OCI-LY7 (cell line): ENCODE data around the gene RET. TPM values are rescaled to one million over a fixed set of nuclear protein-coding genes. Genes with fewer than 3 reads are reported as not detected.

Experiments
- BruUV-seq: library from RNA; stranded (reverse); fragments of 400-500 nt; replicated peaks from 2 replicates; lab custom pipeline; 2021; lab: Mats Ljungman, UMichigan
- CTCF ChIA-PET: fragments of 300-600 bp; sonication (Branson Sonifier 250); formaldehyde crosslinking; loops from one replicate; lab custom pipeline; 2022; ENCODE audit warnings: antibody characterized with exemption; ENCODE audit not compliant: unreplicated experiment; lab: Charles Lee
- POLR2A ChIA-PET: fragments of 300-600 bp; sonication (Branson Sonifier 250); formaldehyde crosslinking; loops from one replicate; lab custom pipeline; 2022; ENCODE audit warnings: antibody characterized with exemption; lab: Charles Lee
- DNase-seq: peaks from one replicate; pipeline ENCODE4 v3.0.0-alpha.2; 2015; ENCODE audit warnings: low spot score
- H2AFZ ChIP-seq: fragments of 200-600 bp; sonication (generic), shearing (Covaris generic); 2 replicates; pipeline ENCODE4 v1.6.1; 2014; ENCODE audit warnings: mild to moderate bottlenecking, antibody characterized with exemption, low read length, moderate library complexity
- H3K27ac ChIP-seq: fragments of 200-600 bp; sonication (generic); 2 replicates; pipeline ENCODE4 v1.5.1; 2014; ENCODE audit warnings: mixed run types, low read depth, mild to moderate bottlenecking, moderate library complexity, low read length, inconsistent platforms; ENCODE audit not compliant: poor library complexity, severe bottlenecking
- H3K36me3 ChIP-seq: fragments of 200-600 bp; sonication (generic); 2 replicates; pipeline ENCODE4 v1.6.1; 2014; ENCODE audit warnings: mild to moderate bottlenecking, antibody characterized with exemption, low read length, moderate library complexity, mixed read lengths; ENCODE audit not compliant: insufficient read depth
- H3K4me1 ChIP-seq: fragments of 200-600 bp; sonication (generic); 2 replicates; pipeline ENCODE4 v1.5.1; 2014; ENCODE audit warnings: mild to moderate bottlenecking, low read length; ENCODE audit not compliant: insufficient read depth, poor library complexity, severe bottlenecking
- H3K4me2 ChIP-seq: fragments of 200-600 bp; sonication (generic); 2 replicates; pipeline ENCODE4 v1.6.1; 2014; ENCODE audit warnings: mild to moderate bottlenecking, low read length
- H3K4me3 ChIP-seq: fragments of 200-600 bp; sonication (generic); 2 replicates; pipeline ENCODE4 v1.5.1; 2014; ENCODE audit warnings: mild to moderate bottlenecking, low read depth, low read length; ENCODE audit not compliant: poor library complexity, severe bottlenecking
- H3K79me2 ChIP-seq: fragments of 200-600 bp; sonication (generic); 2 replicates; pipeline ENCODE4 v1.6.1; 2016; ENCODE audit warnings: low read depth, mild to moderate bottlenecking, low read length, moderate library complexity, mixed read lengths; ENCODE audit not compliant: insufficient read depth
- H3K9me2 ChIP-seq: fragments of 200-600 bp; sonication (generic); 2 replicates; pipeline ENCODE4 v1.6.1; 2016; ENCODE audit warnings: mild to moderate bottlenecking, low read length, mixed read lengths; ENCODE audit not compliant: insufficient read depth
- H3K9me3 ChIP-seq: fragments of 200-600 bp; sonication (generic); 2 replicates; pipeline ENCODE4 v1.6.1; 2014; ENCODE audit warnings: mild to moderate bottlenecking, mixed run types, low read length, mixed read lengths
- H4K20me1 ChIP-seq: fragments of 200-600 bp; sonication (generic); 2 replicates; pipeline ENCODE4 v1.6.1; 2014; ENCODE audit warnings: mild to moderate bottlenecking, antibody characterized with exemption, low read length, moderate library complexity, mixed read lengths; ENCODE audit not compliant: insufficient read depth
- CTCF ChIP-seq: fragments of 200-600 bp; sonication (generic); conservative IDR thresholded peaks from 2 replicates; pipeline ENCODE4 v1.5.1; 2014; ENCODE audit warnings: mild to moderate bottlenecking, antibody characterized with exemption, low read length, moderate library complexity, mixed read lengths
- EZH2phosphoT487 ChIP-seq: fragments of 200-600 bp; sonication (generic); IDR thresholded peaks from 2 replicates; pipeline ENCODE4 v1.6.1; 2018; ENCODE audit warnings: low read depth, borderline replicate concordance, mild to moderate bottlenecking, mixed run types, antibody characterized with exemption, low read length, moderate library complexity, mixed read lengths
- intact Hi-C: fragments of 100-400 bp; cut with micrococcal nuclease; formaldehyde crosslinking; loops from one replicate; pipeline ENCODE4 v1.10.0; 2022; ENCODE audit not compliant: unreplicated experiment
- total RNA-seq, 2 experiments: library from RNA; depleted of rRNA in 1 of 2; stranded (reverse); fragments of >200 nt in 1 of 2; shearing (Covaris generic) in 1 of 2; gene quantifications; 2 replicates each; pipeline ENCODE4 v1.2.3, GENCODE V29; 2014 to 2022

The RET gene
- total RNA-seq, 2 experiments from 2014 or later = 0.06 TPM; not detected in 1

GRCh38 chr10:43174969-43175368 is 98.1 kb downstream of the RET start:
- peaks cover 92% of the 10 kb centered on the region for H3K36me3 ChIP-seq
- CTCF ChIA-PET = no interaction called here

GRCh38 chr10:43176271-43176670 is 99.4 kb downstream of the RET start:
- H3K36me3 ChIP-seq = peaks cover 94% of the 10 kb centered on the region
- TF ChIP-seq CTCF = no peak
- TF ChIP-seq EZH2phosphoT487 = no peak

More at GRCh38 chr10:43174969-43175368, 98.1 kb downstream of the RET start:
- H4K20me1 ChIP-seq = no peaks in the 10 kb centered on the region
- no peak overlapping the region for H3K4me3 ChIP-seq
- no TSS peak for BruUV-seq
- H2AFZ ChIP-seq = no peak overlapping the region
- no peaks in the 10 kb centered on the region for H3K4me1 ChIP-seq
- no peak for DNase-seq
- H3K9me3 ChIP-seq = peaks cover 7% of the 10 kb centered on the region; the same call in 1 of the 2 replicates
- H3K79me2 ChIP-seq = no peaks in the 10 kb centered on the region
- POLR2A ChIA-PET = interaction anchor here (1.1 kb wide), 1 partner anchor 10 kb away, joined by 3 read pairs; no protein-coding TSS in a partner anchor
- no peak overlapping the region for H3K27ac ChIP-seq
- H3K9me2 ChIP-seq = no peaks in the 10 kb centered on the region
- TF ChIP-seq CTCF (no peak), EZH2phosphoT487 (no peak)
- intact Hi-C loops = no loop called here
- H3K4me2 ChIP-seq = no peak overlapping the region

GRCh38 chr10:43177595-43177994 is 100.7 kb downstream of the RET start:
- peaks cover 93% of the 10 kb centered on the region for H3K36me3 ChIP-seq

More at GRCh38 chr10:43176271-43176670, 99.4 kb downstream of the RET start:
- POLR2A ChIA-PET = interaction anchor here (0.6 to 0.8 kb wide), 3 partner anchors 16 to 132 kb away, joined by 3 read pairs; no protein-coding TSS in a partner anchor
- Histone ChIP-seq H4K20me1 (no peaks in the 10 kb centered on the region), H3K27ac (no peak overlapping the region), H3K9me2 (no peaks in the 10 kb centered on the region), H3K4me2 (no peak overlapping the region), H3K4me3 (no peak overlapping the region), H2AFZ (no peak overlapping the region), H3K4me1 (no peaks in the 10 kb centered on the region), H3K9me3 (peaks cover 7% of the 10 kb centered on the region; the same call in 1 of the 2 replicates), H3K79me2 (no peaks in the 10 kb centered on the region)
- CTCF ChIA-PET = no interaction called here
- intact Hi-C loops = no loop called here
- DNase-seq = no peak
- BruUV-seq = no TSS peak

More at GRCh38 chr10:43177595-43177994, 100.7 kb downstream of the RET start:
- peaks cover 7% of the 10 kb centered on the region; the same call in 1 of the 2 replicates for H3K9me3 ChIP-seq
- DNase-seq = no peak
- CTCF ChIA-PET = no interaction called here
- no peak overlapping the region for H3K27ac ChIP-seq
- H3K9me2 ChIP-seq = no peaks in the 10 kb centered on the region
- BruUV-seq = no TSS peak
- H3K79me2 ChIP-seq = no peaks in the 10 kb centered on the region
- no peaks in the 10 kb centered on the region for H3K4me1 ChIP-seq
- intact Hi-C loops = no loop called here
- no peak for TF ChIP-seq EZH2phosphoT487
- TF ChIP-seq CTCF = no peak
- no peak overlapping the region for H3K4me2 ChIP-seq
- no peak overlapping the region for H3K4me3 ChIP-seq
- no peaks in the 10 kb centered on the region for H4K20me1 ChIP-seq
- no peak overlapping the region for H2AFZ ChIP-seq
- POLR2A ChIA-PET = no interaction called here
